GM18868 (cell line): ENCODE results near the gene NKD1.
A peak's percentile ranks its signal among the peaks of the same experiment; 100 is the strongest.
"Not testable (repeated sequence)": the region's sequence is repeated elsewhere in the genome, so short reads cannot be mapped to it uniquely, and the experiment has no call there.

ENCODE experiments used
- ATAC-seq: cut with Tn5 transposase; IDR thresholded peaks from one replicate; pipeline ENCODE4 v1.9.1; 2021; ENCODE audit warnings: mild to moderate bottlenecking, moderate library complexity; ENCODE audit not compliant: unreplicated experiment

The NKD1 gene

DNA sequence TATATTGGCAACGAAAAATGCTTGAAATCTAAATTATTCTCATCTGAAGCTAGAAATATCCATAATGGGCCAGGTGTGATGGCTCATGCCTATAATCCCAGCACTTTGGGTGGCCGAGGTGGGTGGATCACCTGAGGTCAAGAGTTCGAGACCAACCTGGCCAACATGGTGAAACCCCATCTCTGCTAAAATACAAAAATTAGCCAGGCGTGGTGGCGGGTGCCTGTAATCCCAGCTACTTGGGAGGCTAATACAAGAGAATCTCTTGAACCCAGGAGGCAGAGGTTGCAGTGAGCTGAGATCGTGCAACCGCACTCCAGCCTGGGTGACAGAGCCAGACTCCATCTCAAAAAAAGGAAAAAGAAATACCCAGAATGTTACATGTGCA is 11.9 kb upstream of the NKD1 start:
- not testable (repeated sequence) for ATAC-seq

- ATAC-seq, result no peak
Measured at GRCh38 chr16:50537533-50538290, 10.5 kb upstream of the NKD1 start.

GRCh38 chr16:50538411-50539052 is 9.7 kb upstream of the NKD1 start:
- no peak for ATAC-seq

DNA sequence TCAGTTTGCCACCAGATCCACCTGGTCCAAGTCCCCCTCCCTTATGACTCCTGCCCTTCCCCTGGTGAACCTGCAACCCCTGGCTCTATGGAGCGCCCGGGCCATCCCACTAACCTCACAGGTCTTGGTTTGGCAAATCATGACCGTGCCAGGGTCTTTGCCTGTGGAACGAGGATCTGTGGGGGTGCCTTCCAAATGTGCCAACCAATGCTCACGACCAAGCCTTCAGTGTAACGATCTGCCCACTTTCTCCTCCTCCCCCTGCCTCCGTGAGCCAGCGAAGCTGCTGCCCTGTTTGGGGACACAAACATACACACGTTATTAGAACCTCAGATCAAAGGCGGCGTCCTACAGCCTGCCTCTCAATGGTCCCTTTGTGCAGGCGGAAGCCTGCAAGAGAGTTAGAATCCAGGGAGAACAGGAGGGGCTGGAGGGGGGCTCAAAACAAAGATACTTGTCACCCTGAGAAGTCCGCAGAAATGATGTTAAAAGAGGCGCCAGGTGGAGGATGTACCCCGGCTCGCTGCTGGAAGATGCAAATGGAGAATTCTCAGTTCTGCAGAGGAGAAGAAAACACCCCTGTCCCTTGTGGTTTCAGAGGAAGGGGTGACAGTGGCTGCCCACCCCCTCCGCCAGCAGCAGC is 9.0 kb upstream of the NKD1 start:
- ATAC-seq, result no peak

- ATAC-seq, result no peak
Measured at GRCh38 chr16:50539822-50540710, 8.1 kb upstream of the NKD1 start.

DNA sequence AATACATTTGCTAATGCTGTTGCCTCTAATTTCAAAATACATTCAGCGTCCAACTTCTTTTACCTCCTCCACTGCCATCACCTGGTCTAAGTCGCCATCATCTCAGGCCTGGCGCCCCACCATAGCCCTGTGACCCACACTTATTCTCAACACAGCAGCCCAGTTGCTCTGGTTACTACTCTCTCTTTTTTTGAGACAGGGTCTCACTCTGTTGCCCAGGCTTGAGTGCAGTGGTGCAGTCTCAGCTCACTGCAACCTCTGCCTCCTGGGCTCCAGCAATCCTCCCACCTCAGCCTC is 7.5 kb upstream of the NKD1 start:
- no peak for ATAC-seq

DNA sequence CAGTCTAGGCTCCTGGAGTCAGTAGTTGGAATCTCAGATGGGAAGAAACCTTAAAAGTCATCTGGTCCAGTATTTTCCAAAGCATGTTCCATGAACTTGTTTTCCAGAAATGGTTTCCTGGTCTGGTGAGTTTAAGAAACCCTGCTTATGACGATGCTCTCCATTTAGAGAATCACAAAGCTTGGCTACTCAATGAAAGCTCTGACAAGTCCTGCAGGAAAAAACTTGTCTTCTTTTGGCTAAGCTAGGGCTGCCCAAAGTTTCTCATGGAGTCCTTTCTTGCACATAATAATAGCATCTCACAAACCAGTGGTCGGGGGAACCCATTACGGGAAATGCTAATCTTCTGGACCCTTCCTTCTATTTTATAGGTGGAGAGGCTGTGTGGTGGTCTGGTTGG is 5.5 kb upstream of the NKD1 start:
- no peak for ATAC-seq

DNA sequence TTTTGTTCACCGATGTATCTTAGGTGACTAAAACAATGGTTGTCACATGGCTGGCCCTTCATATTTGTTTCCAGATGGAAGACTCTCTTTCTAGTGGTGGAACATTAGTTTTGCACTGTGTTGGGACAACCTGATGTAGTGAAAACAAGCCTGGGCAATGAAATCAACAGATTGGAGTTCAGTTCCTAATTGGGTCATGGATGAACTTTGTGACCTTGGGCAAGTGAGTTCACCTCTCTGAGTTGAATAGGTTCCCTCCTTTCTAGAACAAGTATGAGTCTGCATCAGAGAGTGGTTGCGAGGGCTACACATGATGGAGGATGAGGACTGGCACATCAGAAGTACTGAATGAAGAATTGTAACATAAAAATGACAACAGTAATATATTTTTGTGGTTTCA is 2.1 kb upstream of the NKD1 start:
- no peak for ATAC-seq

GRCh38 chr16:50547340-50548124 is 664 bp upstream of the NKD1 start:
- peak; percentile 45 for ATAC-seq

DNA sequence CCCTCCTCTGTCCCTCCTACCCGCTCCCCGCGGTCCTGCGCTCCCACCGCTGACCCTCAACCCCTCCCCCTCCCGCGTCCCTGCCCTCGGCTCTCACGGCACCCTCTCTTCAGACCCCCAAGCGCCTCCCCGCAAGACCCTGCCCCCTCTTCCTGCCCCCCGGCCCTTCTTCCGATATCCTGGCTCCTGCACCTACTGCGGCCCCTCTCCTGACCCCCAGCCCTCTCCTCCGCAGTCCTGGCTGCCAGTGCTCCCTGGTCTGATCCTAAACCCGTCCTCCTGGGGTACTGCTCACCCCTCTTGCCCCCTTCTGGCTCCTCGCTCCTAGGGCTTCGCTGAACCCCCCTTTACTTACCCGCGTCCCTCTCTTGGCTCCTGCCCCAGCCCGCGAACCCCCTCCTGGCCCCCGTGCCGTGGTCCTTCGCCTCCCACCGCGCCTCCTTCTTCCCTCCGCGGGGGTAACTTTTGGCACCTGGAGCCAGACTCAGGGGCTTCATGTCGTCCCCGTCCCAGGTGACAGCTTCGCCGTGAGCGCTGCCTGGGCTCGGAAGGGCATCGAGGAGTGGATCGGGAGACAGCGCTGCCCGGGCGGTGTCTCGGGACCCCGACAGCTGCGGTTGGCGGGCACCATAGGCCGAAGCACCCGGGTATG is 839 bp downstream of the NKD1 start:
- no peak for ATAC-seq

- ATAC-seq, result no peak
Measured at GRCh38 chr16:50549561-50549915, 1.3 kb downstream of the NKD1 start.

DNA sequence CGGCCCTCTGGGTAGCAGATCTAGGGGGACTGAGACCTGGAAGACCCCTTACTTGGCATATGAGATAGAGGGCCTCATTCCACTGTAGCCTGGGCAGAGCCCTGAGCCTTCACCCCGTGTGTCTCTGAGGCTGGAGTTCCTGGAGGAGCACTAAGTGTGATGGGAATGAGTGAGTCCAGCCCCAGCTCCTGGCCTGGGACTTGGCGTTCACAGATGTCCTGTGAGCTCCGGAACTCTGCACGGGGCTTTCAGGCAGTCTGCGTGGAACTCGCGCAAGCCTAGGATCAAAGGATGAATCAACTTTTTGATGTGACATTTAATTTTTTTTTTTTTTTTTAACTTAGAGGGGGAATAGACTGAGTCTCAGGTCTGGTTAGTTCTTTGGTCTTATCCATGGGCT is 1.8 kb downstream of the NKD1 start:
- no peak for ATAC-seq

GRCh38 chr16:50550866-50551641 is 2.9 kb downstream of the NKD1 start:
- no peak for ATAC-seq

GRCh38 chr16:50552476-50553101 is 4.4 kb downstream of the NKD1 start:
- no peak for ATAC-seq

DNA sequence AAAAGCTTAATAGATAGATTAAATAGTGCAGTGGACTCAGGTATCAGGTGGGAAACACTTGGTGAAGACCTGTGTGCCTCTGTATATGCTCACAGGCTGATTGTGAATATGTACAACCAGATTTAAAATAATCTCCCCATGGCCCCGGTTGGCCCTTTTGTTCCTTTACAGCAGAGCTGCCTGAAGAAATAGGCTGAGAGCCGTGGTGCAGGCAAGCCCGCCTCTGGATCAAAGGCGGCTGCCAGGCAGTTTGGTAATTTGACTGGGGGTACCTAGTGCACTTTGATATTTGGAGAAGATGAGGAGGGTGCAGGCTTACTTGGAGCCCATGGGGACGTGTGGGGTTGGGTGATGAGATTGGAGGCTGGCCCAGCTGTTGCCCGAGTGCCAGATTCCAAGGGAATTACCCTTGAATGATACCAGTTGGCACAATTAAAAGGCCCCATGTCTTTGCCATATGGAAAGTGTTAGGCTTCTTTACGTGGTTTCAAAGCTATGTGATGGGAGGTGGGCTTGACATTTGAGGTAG is 5.0 kb downstream of the NKD1 start:
- no peak for ATAC-seq

DNA sequence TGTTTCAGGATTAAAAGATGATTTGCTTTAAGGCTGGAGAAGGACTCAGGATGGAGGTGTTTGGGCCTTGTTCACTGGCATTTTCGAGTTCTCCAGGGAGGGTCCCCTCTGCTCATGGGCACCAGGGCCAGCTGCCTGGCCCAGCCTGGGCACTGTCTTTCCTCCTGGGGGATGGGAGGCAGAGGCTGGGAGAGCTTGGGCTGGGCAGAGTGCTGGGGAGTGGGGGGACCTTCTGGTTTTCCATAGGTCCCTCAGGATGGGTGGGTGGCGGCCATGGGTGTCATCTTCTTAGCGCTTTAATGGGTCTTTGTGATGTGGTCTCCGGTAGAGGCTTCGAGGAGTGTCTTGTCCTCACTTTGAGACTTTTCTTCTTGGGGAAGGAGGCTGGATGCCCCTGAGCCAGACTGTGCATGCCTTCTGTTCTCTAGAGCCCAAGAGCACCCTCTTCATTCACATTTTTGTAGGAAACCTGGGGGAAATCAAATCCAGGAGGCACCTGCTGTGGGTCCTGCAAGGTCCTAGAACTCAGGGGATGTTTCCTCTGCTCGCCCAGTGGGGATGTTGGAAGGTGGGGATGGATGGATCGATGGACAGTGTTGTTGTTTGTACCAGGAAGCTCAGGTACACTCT is 5.7 kb downstream of the NKD1 start:
- no peak for ATAC-seq

DNA sequence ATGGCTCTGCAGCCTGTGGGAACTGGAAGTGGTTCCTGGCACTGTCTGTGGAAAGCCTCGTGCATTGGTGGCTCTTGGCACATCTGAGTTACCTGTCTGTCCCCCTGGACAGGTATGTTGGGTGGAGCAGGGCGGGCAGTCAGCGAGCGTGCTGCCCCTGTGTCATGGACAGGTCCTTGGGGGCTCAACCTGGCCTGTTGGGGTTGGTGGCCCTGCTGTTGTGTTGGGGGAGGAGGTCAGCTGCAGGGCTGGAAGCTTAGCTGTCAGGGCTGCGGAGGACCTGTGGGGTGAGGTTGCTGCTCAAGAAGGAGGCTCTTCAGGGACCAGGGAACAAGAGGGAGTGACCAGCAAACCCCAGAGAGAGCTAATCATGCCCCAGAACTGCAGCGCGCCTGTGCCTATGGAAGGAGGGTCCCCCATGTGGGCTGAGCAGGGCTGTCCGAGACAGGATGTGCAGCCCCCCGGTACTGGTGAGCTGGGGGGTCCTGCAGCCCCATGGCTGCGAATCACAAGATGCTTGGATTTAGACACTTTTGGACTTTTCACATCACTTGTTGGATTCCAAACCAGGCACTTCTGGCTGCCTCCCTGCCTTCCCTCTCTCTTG is 7.2 kb downstream of the NKD1 start:
- ATAC-seq, result no peak
